IPS DF 4.7 (cell line): ENCODE results near the gene STAB1.

Experiments used
- DNase-seq: peaks from one replicate; pipeline ENCODE4 v3.0.0-alpha.2; 2013; ENCODE audit warnings: low spot score; ENCODE audit errors: extremely low read depth

Gene STAB1

GRCh38 chr3:52494886-52495495 is at the start of gene STAB1:
Gene STAB1, plus strand, starts transcription at chr3:52495338. Its CDS starts 76 bp downstream, at chr3:52495414.
- DNase-seq: no peak

GRCh38 chr3:52446042-52446441 is 49.1 kb upstream of the STAB1 start:
- no peak for DNase-seq

GRCh38 chr3:52446631-52447511 is 48.3 kb upstream of the STAB1 start:
- DNase-seq: no peak

GRCh38 chr3:52447512-52448355 is 47.4 kb upstream of the STAB1 start:
- DNase-seq: no peak

DNA sequence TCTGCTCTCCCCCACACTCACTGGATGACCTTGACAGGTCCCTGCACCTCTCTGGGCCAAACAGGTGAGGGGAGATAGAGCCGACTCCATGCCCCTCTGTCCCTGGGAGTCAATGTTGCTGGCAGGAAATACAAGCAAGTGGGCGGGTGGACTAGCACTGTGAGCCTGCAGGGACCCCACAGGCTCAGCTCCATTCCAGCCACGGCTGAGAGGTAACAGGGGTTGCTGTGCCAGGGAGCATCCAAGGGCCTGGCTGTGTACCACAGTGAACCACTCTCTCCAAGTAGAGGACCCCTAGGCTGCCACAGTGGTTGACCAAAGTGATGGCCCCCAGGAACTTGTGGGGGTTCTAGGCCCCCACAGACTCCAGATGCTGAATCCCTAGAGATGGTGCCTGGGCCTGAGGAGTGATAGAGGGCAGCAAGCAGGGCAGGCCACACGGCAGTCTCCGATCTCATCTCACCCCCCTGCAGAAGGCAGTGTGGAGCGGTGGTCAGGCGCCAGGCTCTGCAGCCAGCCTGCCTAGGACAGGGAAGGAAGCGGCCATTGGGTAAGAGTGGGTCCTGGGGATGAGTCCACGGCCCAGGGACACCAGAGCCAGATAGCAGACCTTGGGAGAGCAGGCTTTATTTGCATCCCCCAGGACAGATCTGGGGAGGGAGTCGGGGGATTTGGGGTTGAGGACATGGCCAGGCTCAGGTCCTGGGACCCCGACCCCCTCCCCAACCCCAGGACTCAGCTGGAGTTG is 44.5 kb upstream of the STAB1 start:
- DNase-seq: no peak

- no peak for DNase-seq
These were observed 43.7 kb upstream of the STAB1 start for GRCh38 chr3:52451237-52452083.

DNA sequence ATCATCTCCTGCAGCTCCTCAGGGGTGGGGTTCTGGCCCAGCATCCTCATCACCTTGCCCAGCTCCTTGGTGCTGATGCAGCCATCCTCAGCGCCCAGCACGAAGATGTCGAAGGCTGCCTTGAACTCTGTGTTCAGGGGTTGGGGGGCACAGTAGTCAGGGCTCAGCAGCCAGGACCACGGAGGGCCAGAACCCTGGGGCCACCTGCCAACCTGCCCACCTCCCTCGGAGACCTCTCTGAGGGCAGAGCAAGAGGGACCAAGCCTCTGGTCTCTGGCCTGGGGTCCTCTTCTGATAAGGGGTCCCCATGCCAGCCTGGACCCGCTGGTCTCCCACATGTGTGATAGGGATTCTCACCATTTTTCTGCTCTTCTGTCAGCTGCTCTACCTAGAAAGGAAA is 43.0 kb upstream of the STAB1 start:
- DNase-seq: no peak

DNA sequence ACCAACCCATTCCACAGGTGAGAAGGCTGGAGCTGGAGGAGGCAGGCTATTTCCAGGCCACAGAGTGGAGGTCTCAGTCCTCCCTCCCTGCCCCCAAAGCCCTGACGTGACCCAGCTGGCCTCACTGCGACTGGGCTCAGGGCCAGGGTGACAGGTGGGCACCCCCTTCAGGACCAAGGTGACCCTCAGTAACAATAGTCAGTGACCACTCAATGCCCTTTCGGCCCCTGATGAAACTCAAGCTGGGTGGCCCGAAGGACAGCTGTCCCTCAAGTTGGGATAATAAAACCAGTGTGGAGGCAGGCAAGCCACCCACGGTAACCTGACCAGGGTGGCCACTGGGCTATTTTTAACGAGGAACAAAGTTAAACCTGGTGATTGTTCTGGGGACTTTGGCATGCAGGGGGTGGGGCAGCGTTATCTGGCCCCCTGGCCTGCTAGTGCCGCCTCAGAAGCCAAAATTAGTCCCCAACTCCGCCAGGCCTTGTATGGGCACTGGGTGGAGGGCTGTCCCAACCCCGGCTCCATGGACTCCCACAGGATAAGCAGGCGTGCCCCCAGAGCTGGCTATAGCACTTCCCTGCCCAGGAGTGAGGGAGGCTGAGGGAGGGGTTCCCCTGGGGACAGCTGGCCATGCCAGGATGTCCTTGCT is 42.4 kb upstream of the STAB1 start:
- DNase-seq: no peak

DNA sequence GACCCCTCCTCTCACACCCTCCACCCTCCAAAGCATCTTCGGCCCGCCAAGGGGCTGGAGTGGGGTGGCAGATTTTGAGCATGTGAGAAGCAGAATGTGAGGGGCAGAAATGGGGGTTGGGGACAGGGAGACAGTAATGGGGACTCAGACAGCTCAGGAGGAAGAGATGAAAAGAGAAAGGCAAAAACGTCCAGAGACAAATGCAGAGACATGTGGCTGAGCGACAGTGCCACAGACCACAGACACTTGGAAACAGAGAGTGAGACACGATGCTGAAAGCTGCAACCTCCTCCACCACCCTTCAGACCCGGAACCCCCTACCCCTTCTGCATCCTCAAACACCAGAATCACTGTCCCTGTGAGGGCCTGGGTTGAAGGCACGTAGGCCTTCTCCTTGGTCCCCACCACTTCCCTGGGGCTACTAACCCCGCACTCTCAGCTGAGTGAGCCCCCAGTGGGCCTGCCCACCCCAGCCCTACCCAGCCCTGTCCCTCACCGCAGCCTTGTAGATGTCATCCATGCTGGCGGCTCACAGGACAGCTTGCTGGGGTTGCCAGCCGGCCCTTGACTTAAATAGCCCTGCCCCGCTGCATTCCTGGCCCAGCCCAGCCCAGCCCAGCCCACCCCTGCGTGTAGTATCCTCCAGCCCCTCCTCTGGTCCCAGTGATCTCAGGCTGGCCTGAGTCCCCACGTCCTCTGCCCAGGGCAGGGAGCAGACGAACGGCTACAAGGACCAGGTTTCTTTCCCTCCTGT is 41.5 kb upstream of the STAB1 start, which contains the start of gene TNNC1:
Gene TNNC1, minus strand, starts transcription at position 546 of the 754 bp plus-strand sequence. Its CDS starts 26 bp downstream, at position 520.
- DNase-seq: no peak

- no peak for DNase-seq
These were observed 40.7 kb upstream of the STAB1 start for GRCh38 chr3:52454250-52454937.

DNA sequence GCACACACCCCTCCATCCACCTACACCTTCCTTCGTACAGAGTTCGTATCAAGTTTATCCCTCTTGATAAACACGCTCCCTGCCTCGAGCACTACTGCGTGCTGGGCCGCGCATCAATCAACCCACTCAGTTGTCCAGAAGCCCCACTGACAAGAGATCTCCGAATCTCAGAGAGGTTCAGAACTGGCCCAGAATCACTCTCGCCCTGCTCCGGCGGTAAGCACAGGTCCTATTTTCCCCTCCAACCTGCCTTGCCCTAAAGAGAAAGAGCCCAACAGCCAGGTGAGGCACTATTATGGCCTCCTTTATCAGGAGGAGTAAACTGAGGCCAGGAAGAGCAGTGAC is 40.2 kb upstream of the STAB1 start:
- DNase-seq: no peak

- no peak for DNase-seq
These were observed 39.6 kb upstream of the STAB1 start, which contains the start of gene NISCH for GRCh38 chr3:52455283-52456168. Gene NISCH, plus strand, starts transcription at chr3:52455604. Its CDS starts 38 bp downstream, at chr3:52455642.

GRCh38 chr3:52456169-52456799 is 38.9 kb upstream of the STAB1 start:
- DNase-seq: no peak

- DNase-seq: no peak
These were observed 38.3 kb upstream of the STAB1 start for GRCh38 chr3:52456800-52457183.

DNA sequence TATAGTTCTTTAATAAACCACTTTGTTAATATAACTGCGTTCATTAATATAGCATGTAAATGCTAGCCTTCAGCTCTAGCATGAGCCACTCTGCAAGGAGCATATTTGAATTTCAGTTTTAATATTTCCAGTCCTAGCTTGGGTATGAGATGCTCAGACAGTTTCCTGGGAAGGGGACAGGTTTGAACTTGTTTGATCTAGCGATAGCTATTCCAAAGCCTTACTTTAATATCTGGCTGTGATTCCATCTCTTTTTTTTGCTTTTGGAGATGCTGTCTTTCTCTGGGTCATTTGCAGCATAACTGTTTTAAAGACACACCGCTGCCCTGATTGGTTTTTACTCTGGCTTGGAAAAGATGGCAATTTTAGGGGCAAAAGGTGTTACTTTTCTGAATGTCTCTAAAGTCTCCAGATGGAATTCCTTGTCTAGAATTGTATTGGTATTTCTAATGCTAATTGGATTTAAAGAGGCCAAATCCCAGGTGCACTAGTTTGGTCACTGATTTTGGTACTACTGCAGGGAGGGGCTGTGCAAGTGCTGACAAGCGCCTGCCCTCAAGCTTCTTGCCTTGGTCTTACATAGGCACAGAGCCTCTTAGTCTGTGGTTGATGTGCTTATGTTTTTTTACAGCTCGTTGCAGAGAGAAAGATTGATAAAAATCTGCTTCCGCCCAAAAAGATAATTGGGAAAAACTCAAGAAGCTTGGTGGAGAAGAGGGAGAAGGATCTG is 36.9 kb upstream of the STAB1 start:
- no peak for DNase-seq
